IMR-90 (cell line): ENCODE data around the gene GALNT14. TPM values are rescaled to one million over a fixed set of nuclear protein-coding genes. Genes with fewer than 3 reads are reported as not detected.

Experiments used
- ATAC-seq: fragments of 200-7000 bp; cut with Tn5 transposase; 2 replicates; pipeline ENCODE4 v1.9.1; 2020; ENCODE audit warnings: low read depth, mild to moderate bottlenecking, moderate library complexity
- BruUV-seq: library from RNA; stranded (reverse); fragments of 400-500 nt; replicated peaks from 2 replicates; lab custom pipeline; 2021; lab: Mats Ljungman, UMichigan
- CTCF ChIA-PET: fragments of 300-600 bp; formaldehyde crosslinking; extraction: SDS; loops from one replicate; lab custom pipeline; 2021; ENCODE audit warnings: antibody characterized with exemption; lab: Yijun Ruan, JAX
- POLR2A ChIA-PET: fragments of 300-600 bp; sonication (Branson Sonifier 250); formaldehyde crosslinking; loops from one replicate; lab custom pipeline; 2022; ENCODE audit warnings: antibody characterized with exemption; ENCODE audit not compliant: unreplicated experiment; lab: Charles Lee
- DNase-seq: peaks from one replicate; pipeline ENCODE4 v3.0.0; 2013
- H2AFZ ChIP-seq: replicated peaks from 2 replicates; pipeline ENCODE3; 2013; ENCODE audit warnings: low read length, mild to moderate bottlenecking; ENCODE audit not compliant: poor library complexity
- H2AK5ac ChIP-seq: 2 replicates; pipeline ENCODE4 v1.6.1; 2013; ENCODE audit warnings: low read depth, low read length, inconsistent platforms
- H2AK9ac ChIP-seq: replicated peaks from 2 replicates; pipeline ENCODE3; 2013; ENCODE audit warnings: mild to moderate bottlenecking, low read depth, low read length, moderate library complexity; ENCODE audit not compliant: poor library complexity
- H2BK120ac ChIP-seq: 2 replicates; pipeline ENCODE4 v1.6.1; 2013; ENCODE audit warnings: low read depth, low read length, inconsistent platforms
- H2BK15ac ChIP-seq: 3 replicates; pipeline ENCODE4 v1.6.1; 2013; ENCODE audit warnings: low read depth, low read length, inconsistent platforms
- H2BK20ac ChIP-seq: 2 replicates; pipeline ENCODE4 v1.6.1; 2013; ENCODE audit warnings: low read depth, mild to moderate bottlenecking, inconsistent platforms, low read length, moderate library complexity
- H2BK5ac ChIP-seq: 2 replicates; pipeline ENCODE4 v1.6.1; 2013; ENCODE audit warnings: mild to moderate bottlenecking, low read depth, low read length, inconsistent platforms; ENCODE audit not compliant: poor library complexity, severe bottlenecking
- H3K14ac ChIP-seq: replicated peaks from 2 replicates; pipeline ENCODE4 v1.6.1; 2013; ENCODE audit warnings: low read depth, low read length, inconsistent platforms
- H3K18ac ChIP-seq: 2 replicates; pipeline ENCODE4 v1.6.1; 2013; ENCODE audit warnings: low read depth, low read length, control low read depth
- H3K23ac ChIP-seq: 2 replicates; pipeline ENCODE4 v1.6.1; 2013; ENCODE audit warnings: low read depth, low read length, inconsistent platforms
- H3K27ac ChIP-seq: 2 replicates; pipeline ENCODE4 v1.5.1; 2013; ENCODE audit warnings: mild to moderate bottlenecking, control low read depth, low read length; ENCODE audit not compliant: insufficient read depth
- H3K27me3 ChIP-seq: 2 replicates; pipeline ENCODE4 v1.6.1; 2013; ENCODE audit warnings: low read length; ENCODE audit not compliant: control insufficient read depth, insufficient read depth
- H3K36me3 ChIP-seq: 2 replicates; pipeline ENCODE4 v1.6.1; 2013; ENCODE audit warnings: low read length, mixed read lengths; ENCODE audit not compliant: control insufficient read depth, insufficient read depth
- H3K4ac ChIP-seq: 2 replicates; pipeline ENCODE4 v1.6.1; 2013; ENCODE audit warnings: low read depth, low read length, inconsistent platforms
- H3K4me1 ChIP-seq: 2 replicates; pipeline ENCODE4 v1.6.1; 2013; ENCODE audit warnings: low read length, mixed read lengths; ENCODE audit not compliant: control insufficient read depth, insufficient read depth
- H3K4me2 ChIP-seq: 2 replicates; pipeline ENCODE4 v1.6.1; 2013; ENCODE audit warnings: low read depth, mild to moderate bottlenecking, control low read depth, low read length, moderate library complexity
- H3K4me3 ChIP-seq: 2 replicates; pipeline ENCODE4 v1.5.1; 2013; ENCODE audit warnings: low read depth, mild to moderate bottlenecking, control low read depth, low read length, moderate library complexity; ENCODE audit not compliant: insufficient read depth
- H3K56ac ChIP-seq: 2 replicates; pipeline ENCODE4 v1.6.1; 2013; ENCODE audit warnings: low read length, inconsistent platforms; ENCODE audit not compliant: insufficient read depth; ENCODE audit errors: extremely low read depth
- H3K79me1 ChIP-seq, 2 experiments: 2 replicates each; pipeline ENCODE4 v1.6.1; 2013; ENCODE audit warnings: low read length in 2 of 2, inconsistent platforms in 1 of 2, low read depth in 1 of 2
- H3K9ac ChIP-seq: 2 replicates; pipeline ENCODE4 v1.6.1; 2013; ENCODE audit warnings: low read depth, low read length, control low read depth
- H3K9me1 ChIP-seq: 2 replicates; pipeline ENCODE4 v1.6.1; 2013; ENCODE audit warnings: low read length, inconsistent platforms; ENCODE audit not compliant: insufficient read depth
- H3K9me3 ChIP-seq: 2 replicates; pipeline ENCODE4 v1.6.1; 2013; ENCODE audit warnings: low read length; ENCODE audit not compliant: control insufficient read depth, insufficient read depth
- H4K20me1 ChIP-seq: 2 replicates; pipeline ENCODE4 v1.6.1; 2013; ENCODE audit warnings: low read length, inconsistent platforms; ENCODE audit not compliant: insufficient read depth
- H4K5ac ChIP-seq: 2 replicates; pipeline ENCODE4 v1.6.1; 2013; ENCODE audit warnings: mild to moderate bottlenecking, low read depth, low read length, control low read depth
- H4K8ac ChIP-seq, 2 experiments: 2 replicates each; pipeline ENCODE4 v1.6.1; 2013; ENCODE audit warnings: low read depth in 2 of 2, low read length in 2 of 2, control low read depth in 1 of 2, inconsistent platforms in 1 of 2
- H4K91ac ChIP-seq: 2 replicates; pipeline ENCODE4 v1.6.1; 2013; ENCODE audit warnings: low read depth, low read length, inconsistent platforms; ENCODE audit not compliant: insufficient read depth
- CEBPB ChIP-seq: IDR thresholded peaks from 2 replicates; pipeline ENCODE4 v1.6.1; 2012; ENCODE audit warnings: low read depth, low read length, improper control_type of control experiment
- CHD1 ChIP-seq: IDR thresholded peaks from 2 replicates; pipeline ENCODE4 v1.6.1; 2012; ENCODE audit warnings: low read depth, low read length, improper control_type of control experiment
- ELK1 ChIP-seq: fragments of 150-350 bp; IDR thresholded peaks from 2 replicates; pipeline ENCODE4 v1.6.1; 2016; ENCODE audit warnings: low read depth, mild to moderate bottlenecking, low read length, moderate library complexity, borderline replicate concordance
- FOS ChIP-seq: fragments of 150-350 bp; IDR thresholded peaks from 2 replicates; pipeline ENCODE4 v1.6.1; 2016; ENCODE audit warnings: low read depth, low read length
- MAFK ChIP-seq: IDR thresholded peaks from 2 replicates; pipeline ENCODE4 v1.6.1; 2012; ENCODE audit warnings: low read depth, low read length, improper control_type of control experiment
- MXI1 ChIP-seq: IDR thresholded peaks from 2 replicates; pipeline ENCODE4 v1.6.1; 2012; ENCODE audit warnings: low read depth, mild to moderate bottlenecking, low read length, moderate library complexity, borderline replicate concordance
- NFE2L2 ChIP-seq: fragments of 150-350 bp; IDR thresholded peaks from 2 replicates; pipeline ENCODE4 v1.6.1; 2016; ENCODE audit warnings: low read depth, mild to moderate bottlenecking, low read length
- POLR2A ChIP-seq: IDR thresholded peaks from 2 replicates; pipeline ENCODE4 v1.6.1; 2012; ENCODE audit warnings: mild to moderate bottlenecking, low read depth, low read length
- RAD21 ChIP-seq: IDR thresholded peaks from 2 replicates; pipeline ENCODE4 v1.6.1; 2012; ENCODE audit warnings: low read length, improper control_type of control experiment
- RCOR1 ChIP-seq: IDR thresholded peaks from 2 replicates; pipeline ENCODE4 v1.6.1; 2012; ENCODE audit warnings: mild to moderate bottlenecking, low read length, improper control_type of control experiment; ENCODE audit not compliant: insufficient replicate concordance
- RFX5 ChIP-seq: IDR thresholded peaks from 2 replicates; pipeline ENCODE4 v1.8.0; 2012; ENCODE audit warnings: low read depth, mild to moderate bottlenecking, low read length, moderate library complexity
- SMC3 ChIP-seq: fragments of 150-350 bp; IDR thresholded peaks from 2 replicates; pipeline ENCODE4 v1.6.1; 2016; ENCODE audit warnings: low read depth, mild to moderate bottlenecking, antibody characterized with exemption, low read length, moderate library complexity
- WGBS, 2 experiments: methylation state at CpG; one replicate each; pipeline versions ENCODE4 v1.1.5 to v1.1.7; 2013; ENCODE audit warnings: missing lambda C conversion rate in 2 of 2; ENCODE audit not compliant: insufficient read length in 1 of 2; ENCODE audit errors: extremely low coverage in 2 of 2; 5-methylcytosine and 5-hydroxymethylcytosine counted together
- dilution Hi-C: fragments of 300-500 bp; cut with HindIII; formaldehyde crosslinking; loops from one replicate; pipeline ENCODE4 v1.14.3; 2018; ENCODE audit warnings: low sequenced_read_pairs; ENCODE audit not compliant: unreplicated experiment
- in situ Hi-C: fragments of 300-500 bp; cut with MboI; formaldehyde crosslinking; loops from 3 replicates; pipeline ENCODE4 v1.14.3; 2019; ENCODE audit warnings: low sequenced_read_pairs, inconsistent platforms, mixed read lengths
- intact Hi-C: fragments of 100-400 bp; cut with micrococcal nuclease; formaldehyde crosslinking; loops from 2 replicates; pipeline ENCODE4 v1.10.0; 2022
- polyA plus RNA-seq, 3 experiments: library from polyadenylated mRNA; depleted of rRNA; stranded (reverse); fragments of >200 nt; gene quantifications; 2 replicates each; pipeline ENCODE4 v1.2.3, GENCODE V29; 2012; ENCODE audit warnings: low replicate concordance in 1 of 3
- total RNA-seq: library from RNA; depleted of rRNA; stranded (reverse); fragments of >200 nt; gene quantifications from 2 replicates; pipeline ENCODE4 v1.2.3, GENCODE V29; 2012

Gene GALNT14
- total and polyA plus RNA-seq, 2 of the 4 experiments (the other 2 are of a cell fraction), result 0.15 to 0.18 TPM

GRCh38 chr2:31080361-31080760, 57.9 kb downstream of the GALNT14 start:
- H3K56ac ChIP-seq, result no peak overlapping the region
- no peaks in the 10 kb centered on the region for H3K27me3 ChIP-seq
- no peaks in the 10 kb centered on the region for H3K4me1 ChIP-seq
- H2BK15ac ChIP-seq, result no peak overlapping the region
- H2AK9ac ChIP-seq, result no peak overlapping the region
- no peak overlapping the region for H3K9ac ChIP-seq
- no peak overlapping the region for H4K91ac ChIP-seq
- H3K4ac ChIP-seq, result no peak overlapping the region
- H2AK5ac ChIP-seq, result no peak overlapping the region
- POLR2A ChIA-PET, result no interaction called here
- no peaks in the 10 kb centered on the region for H3K79me1 ChIP-seq
- WGBS, 2 experiments, result no CpG with 5 or more reads among the region's 1 CpG
- H3K23ac ChIP-seq, result no peak overlapping the region
- no peak overlapping the region for H3K27ac ChIP-seq
- no peak overlapping the region for H3K14ac ChIP-seq
- no TSS peak for BruUV-seq
- in situ Hi-C loops, result no loop called here
- no peak overlapping the region for H2AFZ ChIP-seq
- no peak for DNase-seq
- H2BK120ac ChIP-seq, result no peak overlapping the region
- H4K8ac ChIP-seq, result no peak overlapping the region
- no peak overlapping the region for H3K4me3 ChIP-seq
- no peak overlapping the region for H4K5ac ChIP-seq
- H3K18ac ChIP-seq, result no peak overlapping the region
- no peaks in the 10 kb centered on the region for H3K9me3 ChIP-seq
- intact Hi-C loops, result no loop called here
- H3K9me1 ChIP-seq, result no peaks in the 10 kb centered on the region
- H2BK20ac ChIP-seq, result no peak overlapping the region
- CTCF ChIA-PET, result no interaction called here
- dilution Hi-C loops, result no loop called here
- no peak overlapping the region for H3K4me2 ChIP-seq
- H4K20me1 ChIP-seq, result no peaks in the 10 kb centered on the region
- H3K36me3 ChIP-seq, result no peaks in the 10 kb centered on the region
- no peak overlapping the region for H2BK5ac ChIP-seq
- ATAC-seq, result no peak
- TF ChIP-seq POLR2A (no peak), MXI1 (no peak), FOS (no peak), CEBPB (no peak), ELK1 (no peak), NFE2L2 (no peak), RCOR1 (no peak), CHD1 (no peak), RAD21 (no peak), RFX5 (no peak), SMC3 (no peak), MAFK (no peak)
